Activated naive CD4-positive, alpha-beta T cell treated with anti-CD3 and anti-CD28 coated beads for 36 hours (primary cell): ENCODE measurements around the gene SLC27A1. TPM values are rescaled to one million over a fixed set of nuclear protein-coding genes. Genes with fewer than 3 reads are reported as not detected.
"Not testable (repeated sequence)": the region's sequence is repeated elsewhere in the genome, so short reads cannot be mapped to it uniquely, and the experiment has no call there.

Experiments
- CTCF ChIA-PET: fragments of 350-600 bp; sonication (Branson Sonifier 250); formaldehyde crosslinking; loops from one replicate; lab custom pipeline; 2021; ENCODE audit warnings: antibody characterized with exemption; lab: Charles Lee
- DNase-seq: peaks from one replicate; pipeline ENCODE4 v3.0.0-alpha.2; 2020
- H3K27ac Mint-ChIP-seq: one replicate; pipeline ENCODE4 v1.8.0; 2021; ENCODE audit warnings: mild to moderate bottlenecking, mixed read lengths
- H3K27me3 Mint-ChIP-seq: one replicate; pipeline ENCODE4 v1.8.0; 2021; ENCODE audit warnings: low read depth, mixed read lengths
- H3K36me3 Mint-ChIP-seq: one replicate; pipeline ENCODE4 v1.8.0; 2021; ENCODE audit warnings: low read depth, mixed read lengths
- H3K4me1 Mint-ChIP-seq: one replicate; pipeline ENCODE4 v1.8.0; 2021; ENCODE audit warnings: low read depth, mixed read lengths
- H3K4me3 Mint-ChIP-seq: one replicate; pipeline ENCODE4 v1.8.0; 2021; ENCODE audit warnings: mild to moderate bottlenecking, moderate library complexity, mixed read lengths
- H3K9me3 Mint-ChIP-seq: one replicate; pipeline ENCODE4 v1.8.0; 2021; ENCODE audit warnings: mixed read lengths
- intact Hi-C: fragments of 100-400 bp; cut with micrococcal nuclease; formaldehyde crosslinking; loops from one replicate; pipeline ENCODE4 v1.15.1; 2023
- total RNA-seq, 2 experiments: library from RNA; stranded (reverse); gene quantifications; one replicate each; pipeline ENCODE4 v1.2.3, GENCODE V29; 2021

The SLC27A1 gene
- total RNA-seq, 2 experiments from 2014 or later = 1.2 to 1.7 TPM

DNA sequence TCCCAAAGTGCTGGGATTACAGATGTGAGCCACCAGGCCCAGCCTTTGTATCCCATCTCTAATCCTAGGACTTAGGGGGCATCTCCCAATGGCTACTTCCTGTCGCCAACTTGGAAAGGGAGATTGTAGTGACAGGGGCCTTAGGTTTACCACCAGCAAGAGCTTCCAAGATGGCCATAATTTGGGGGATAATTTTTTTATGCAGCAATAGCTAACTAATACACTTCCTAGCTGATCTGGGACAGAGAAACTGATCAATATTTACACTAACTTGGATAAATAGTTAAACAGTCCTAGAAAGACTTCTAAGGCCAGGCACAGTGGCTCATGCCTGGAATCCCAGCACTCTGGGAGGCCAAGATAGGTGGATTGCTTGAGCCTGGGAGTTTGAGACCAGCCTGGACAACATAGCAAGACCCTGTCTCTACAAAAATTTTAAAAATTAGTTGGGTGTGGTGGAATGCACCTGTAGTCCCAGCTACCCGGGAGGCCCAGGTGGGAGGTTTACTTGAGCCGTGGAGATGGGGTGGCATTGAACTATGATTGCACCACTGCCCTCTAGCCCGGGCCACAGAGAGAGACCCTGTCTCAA is 79.8 kb downstream of the SLC27A1 start:
- H3K27me3 Mint-ChIP-seq = no peaks in the 10 kb centered on the region
- CTCF ChIA-PET = interaction anchor here (0.6 kb wide), 1 partner anchor 84 kb away, joined by 3 read pairs; no protein-coding TSS in a partner anchor
- no peak overlapping the region for H3K27ac Mint-ChIP-seq
- no peaks in the 10 kb centered on the region for H3K36me3 Mint-ChIP-seq
- H3K4me3 Mint-ChIP-seq = no peak overlapping the region
- intact Hi-C loops = no loop called here
- H3K4me1 Mint-ChIP-seq = peaks cover 3% of the 10 kb centered on the region
- DNase-seq = no peak
- H3K9me3 Mint-ChIP-seq = no peaks in the 10 kb centered on the region

DNA sequence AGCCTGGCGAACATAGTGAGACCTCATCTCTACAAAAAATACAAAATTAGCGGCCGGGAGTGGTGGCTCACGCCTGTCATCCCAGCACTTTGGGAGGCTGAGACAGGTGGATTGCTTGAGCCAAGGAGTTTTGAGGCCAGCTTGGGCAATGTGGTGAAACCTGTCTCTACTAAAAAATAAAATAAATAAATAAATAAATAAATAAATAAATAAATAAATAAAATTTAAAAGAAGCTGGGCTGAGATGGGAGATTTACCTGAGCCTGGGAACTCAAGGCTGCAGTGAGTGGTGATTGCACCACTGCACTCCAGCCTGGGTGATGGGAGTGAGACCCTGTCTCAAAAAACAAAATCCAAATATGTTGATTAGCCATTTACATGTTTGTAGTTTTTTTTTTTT is 82.4 kb downstream of the SLC27A1 start:
- H3K27me3 Mint-ChIP-seq, intact Hi-C loops, H3K4me3 Mint-ChIP-seq, H3K36me3 Mint-ChIP-seq, H3K9me3 Mint-ChIP-seq, H3K27ac Mint-ChIP-seq, DNase-seq: not testable (repeated sequence)
- CTCF ChIA-PET = interaction anchor here (0.8 to 1.3 kb wide), 3 partner anchors 13 to 57 kb away, joined by 3 to 5 read pairs (median 5); no protein-coding TSS in a partner anchor
- H3K4me1 Mint-ChIP-seq = peaks cover 16% of the 10 kb centered on the region

DNA sequence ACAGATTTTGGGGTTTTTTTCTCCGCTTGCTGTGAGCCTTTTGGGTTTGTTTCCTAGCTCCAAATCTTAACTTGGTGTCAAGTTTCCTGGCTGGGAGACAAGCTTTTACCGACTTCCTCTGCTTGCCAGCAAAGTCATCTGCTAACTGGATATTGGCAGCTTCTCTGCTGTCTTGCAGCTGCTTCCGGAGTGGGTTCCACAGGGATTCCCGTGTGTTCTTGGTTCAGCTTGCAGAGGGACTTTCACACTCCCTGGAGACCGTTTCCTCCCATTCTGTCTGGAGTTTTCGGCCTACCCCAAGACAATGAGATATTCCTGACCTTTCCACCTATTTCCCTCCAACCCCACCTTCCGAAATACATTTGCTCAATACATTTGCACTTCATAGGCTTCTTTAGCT is 82.9 kb downstream of the SLC27A1 start:
- intact Hi-C loops = no loop called here
- peaks cover 16% of the 10 kb centered on the region for H3K4me1 Mint-ChIP-seq
- peaks cover 2% of the 10 kb centered on the region for H3K36me3 Mint-ChIP-seq
- no peak for DNase-seq
- H3K4me3 Mint-ChIP-seq = no peak overlapping the region
- no peaks in the 10 kb centered on the region for H3K27me3 Mint-ChIP-seq
- CTCF ChIA-PET = interaction anchor here (0.8 to 1.3 kb wide), 3 partner anchors 14 to 57 kb away, joined by 3 to 5 read pairs (median 5); no protein-coding TSS in a partner anchor
- no peak overlapping the region for H3K27ac Mint-ChIP-seq
- no peaks in the 10 kb centered on the region for H3K9me3 Mint-ChIP-seq

DNA sequence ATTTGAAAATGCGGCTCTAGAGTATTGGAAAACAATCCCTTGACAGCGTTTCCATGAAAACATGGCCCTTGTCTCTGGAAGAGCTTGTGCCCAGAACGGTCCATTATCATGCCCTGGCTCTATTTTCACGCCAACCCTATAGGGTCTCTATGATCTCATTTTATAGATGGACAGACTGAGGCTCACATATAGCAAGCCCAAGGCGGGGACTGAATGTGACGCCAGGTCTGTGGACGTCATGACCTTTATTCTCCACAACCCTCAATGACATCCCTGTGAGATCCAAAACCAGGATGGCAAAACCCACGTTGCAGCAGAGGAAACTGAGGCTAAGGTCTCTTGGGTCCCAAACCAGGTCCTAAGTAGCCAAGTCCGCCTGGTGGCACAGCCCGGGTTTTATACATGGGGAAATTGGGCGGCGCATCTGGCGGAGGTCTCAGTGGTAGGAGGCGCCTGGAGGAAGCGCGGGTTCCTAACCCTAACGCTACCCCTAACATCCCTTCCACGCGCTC is 84.7 kb downstream of the SLC27A1 start:
- peaks cover 16% of the 10 kb centered on the region for H3K4me1 Mint-ChIP-seq
- CTCF ChIA-PET = interaction anchor here (1.1 kb wide), 1 partner anchor 50 kb away, joined by 3 read pairs; no protein-coding TSS in a partner anchor

GRCh38 chr19:17555480-17555928 is 85.2 kb downstream of the SLC27A1 start, which contains the start of gene COLGALT1:
Gene COLGALT1 (plus strand): TSS chr19:17555649. CDS start chr19:17555714, 65 bp downstream.
- peaks cover 17% of the 10 kb centered on the region for H3K36me3 Mint-ChIP-seq
- no peak within 1 kb of the TSS for H3K27ac Mint-ChIP-seq
- H3K27me3 Mint-ChIP-seq = no peaks in the 10 kb centered on the region
- H3K4me1 Mint-ChIP-seq = peaks cover 16% of the 10 kb centered on the region
- intact Hi-C loops = loop anchor here (1.0 to 5.0 kb wide), 8 partner anchors 16 to 329 kb away; partner anchors contain the start of genes OCEL1, PGLS, RPL18A and SLC27A1
- no peaks in the 10 kb centered on the region for H3K9me3 Mint-ChIP-seq
- CTCF ChIA-PET = interaction anchor here (1.1 kb wide), 1 partner anchor 49 kb away, joined by 3 read pairs; no protein-coding TSS in a partner anchor
- peak; percentile 99 for DNase-seq
- peak within 1 kb of the TSS; percentile 74 for H3K4me3 Mint-ChIP-seq

More for the DNA sequence above, 84.7 kb downstream of the SLC27A1 start:
- Mint-ChIP-seq H3K27me3 (no peaks in the 10 kb centered on the region), H3K36me3 (peaks cover 13% of the 10 kb centered on the region), H3K4me3 (peak overlapping the region; percentile 74), H3K27ac (no peak overlapping the region), H3K9me3 (no peaks in the 10 kb centered on the region)
- DNase-seq = no peak
- intact Hi-C loops = loop anchor here (1.0 to 5.0 kb wide), 8 partner anchors 16 to 329 kb away; partner anchors contain the start of genes OCEL1, PGLS, RPL18A and SLC27A1

Other genes starting within 250 kb of the SLC27A1 start
- 1 to 10 TPM; 8.7 to 9.3 TPM for gene OCEL1, start 244.3 kb upstream of the SLC27A1 start, total RNA-seq
- 1 to 10 TPM; 5.3 to 6.0 TPM for gene NR2F6, start 224.6 kb upstream of the SLC27A1 start, total RNA-seq
- gene USHBP1, start 205.8 kb upstream of the SLC27A1 start, total RNA-seq = under 1 TPM in 1 of 2 experiments, not detected in 1; 0.20 TPM
- 100 to 1,000 TPM; 108 to 109 TPM for gene BABAM1, start 203.1 kb upstream of the SLC27A1 start, total RNA-seq
- 1 to 10 TPM; 8.6 to 8.8 TPM for gene ANKLE1, start 188.6 kb upstream of the SLC27A1 start, total RNA-seq
- 1 to 10 TPM; 4.1 to 4.4 TPM for gene ABHD8, start 167.1 kb upstream of the SLC27A1 start, total RNA-seq
- gene MRPL34, start 164.7 kb upstream of the SLC27A1 start, total RNA-seq = 10 to 100 TPM; 84.2 to 92.2 TPM
- 10 to 100 TPM; 26.2 to 28.6 TPM for gene DDA1, start 161.0 kb upstream of the SLC27A1 start, total RNA-seq
- 1 to 10 TPM; 3.4 to 3.8 TPM for gene ANO8, start 135.7 kb upstream of the SLC27A1 start, total RNA-seq
- gene GTPBP3, start 133.0 kb upstream of the SLC27A1 start, total RNA-seq = 10 to 100 TPM; 36.8 to 45.7 TPM
- not detected for gene PLVAP, start 93.2 kb upstream of the SLC27A1 start, total RNA-seq
- gene CCDC194, start 76.3 kb upstream of the SLC27A1 start, total RNA-seq = under 1 TPM; 0.83 to 0.89 TPM
- 100 to 1,000 TPM; 117 to 121 TPM for gene BST2, start 64.9 kb upstream of the SLC27A1 start, total RNA-seq
- 10 to 100 TPM; 29.3 to 32.1 TPM for gene MVB12A, start 50.5 kb upstream of the SLC27A1 start, total RNA-seq
- gene TMEM221, start 21.9 kb upstream of the SLC27A1 start, total RNA-seq = not detected
- gene NXNL1, start 9.6 kb upstream of the SLC27A1 start, total RNA-seq = not detected
- gene PGLS, start 41.1 kb downstream of the SLC27A1 start, total RNA-seq = 10 to 100 TPM; 54.5 to 58.0 TPM
- gene COLGALT1, start 85.1 kb downstream of the SLC27A1 start, total RNA-seq = 10 to 100 TPM; 36.8 to 37.3 TPM
- gene UNC13A, start 217.8 kb downstream of the SLC27A1 start, total RNA-seq = under 1 TPM in 1 of 2 experiments, not detected in 1; 0.12 TPM
- gene MAP1S, start 249.0 kb downstream of the SLC27A1 start, total RNA-seq = 10 to 100 TPM; 46.8 to 51.8 TPM